Rectal smooth muscle tissue (tissue), 1 donor: ENCODE results near the gene POMGNT1.
"Not testable (repeated sequence)": the region's sequence is repeated elsewhere in the genome, so short reads cannot be mapped to it uniquely, and the experiment has no call there.

Experiments
- H3K27ac ChIP-seq: one replicate; pipeline ENCODE4 v1.7.0; 2013; ENCODE audit warnings: low read depth, low read length, inconsistent platforms
- H3K27me3 ChIP-seq: one replicate; pipeline ENCODE4 v1.7.0; 2013; ENCODE audit warnings: low read length; ENCODE audit not compliant: control insufficient read depth, insufficient read depth
- H3K36me3 ChIP-seq: one replicate; pipeline ENCODE4 v1.7.0; 2013; ENCODE audit warnings: low read length; ENCODE audit not compliant: control insufficient read depth, insufficient read depth
- H3K4me1 ChIP-seq: one replicate; pipeline ENCODE4 v1.7.0; 2013; ENCODE audit warnings: low read length; ENCODE audit not compliant: control insufficient read depth, insufficient read depth
- H3K4me3 ChIP-seq: one replicate; pipeline ENCODE4 v1.7.0; 2013; ENCODE audit warnings: low read length
- H3K9ac ChIP-seq: one replicate; pipeline ENCODE4 v1.7.0; 2013; ENCODE audit warnings: low read length

POMGNT1 gene

DNA sequence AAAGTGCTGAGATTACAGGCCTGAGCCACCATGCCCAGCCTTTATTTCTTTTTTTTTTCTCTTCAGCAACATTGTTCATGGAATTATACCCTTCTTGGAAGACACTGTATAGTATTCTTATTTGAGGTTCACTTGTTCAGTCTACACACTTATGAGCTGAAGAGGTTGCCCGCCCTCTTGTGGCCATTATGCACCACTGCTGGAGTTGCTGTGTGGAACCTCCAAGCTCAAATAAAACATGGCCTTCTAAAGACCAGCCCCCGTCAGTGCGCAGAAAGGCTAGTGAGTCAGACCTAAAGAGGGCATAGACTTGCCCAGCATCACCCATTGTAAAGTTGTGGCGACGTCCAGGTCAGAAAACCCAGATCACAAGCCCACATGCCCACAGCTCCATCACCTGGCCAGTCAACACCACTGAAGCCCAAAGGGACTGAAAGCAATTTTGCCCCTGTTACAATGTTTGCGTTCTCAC is 25.3 kb upstream of the POMGNT1 start:
- no peaks in the 10 kb centered on the region for H3K27me3 ChIP-seq
- no peak overlapping the region for H3K4me3 ChIP-seq
- no peak overlapping the region for H3K27ac ChIP-seq
- H3K9ac ChIP-seq = no peak overlapping the region
- H3K4me1 ChIP-seq = no peaks in the 10 kb centered on the region
- no peaks in the 10 kb centered on the region for H3K36me3 ChIP-seq

DNA sequence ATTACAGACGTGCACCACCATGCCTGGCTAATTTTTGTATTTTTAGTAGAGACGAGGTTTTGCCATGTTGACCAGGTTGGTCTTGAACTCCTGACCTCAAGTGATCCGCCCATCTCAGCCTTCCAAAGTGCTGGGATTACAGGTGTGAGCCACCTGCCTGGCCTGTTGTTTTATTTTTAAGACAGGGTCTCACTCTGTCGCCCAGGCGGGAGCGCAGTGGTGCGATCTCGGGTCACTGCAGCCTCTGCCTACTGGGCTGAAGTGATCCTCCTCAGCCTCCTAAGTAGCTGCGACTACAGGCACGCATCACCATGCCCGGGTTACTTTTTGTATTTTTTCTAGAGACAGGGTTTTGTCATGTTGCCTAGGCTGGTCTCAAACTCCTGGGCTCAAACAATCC is 24.8 kb upstream of the POMGNT1 start:
- not testable (repeated sequence) for H3K4me3 ChIP-seq, H3K4me1 ChIP-seq, H3K9ac ChIP-seq, H3K36me3 ChIP-seq, H3K27ac ChIP-seq, H3K27me3 ChIP-seq

DNA sequence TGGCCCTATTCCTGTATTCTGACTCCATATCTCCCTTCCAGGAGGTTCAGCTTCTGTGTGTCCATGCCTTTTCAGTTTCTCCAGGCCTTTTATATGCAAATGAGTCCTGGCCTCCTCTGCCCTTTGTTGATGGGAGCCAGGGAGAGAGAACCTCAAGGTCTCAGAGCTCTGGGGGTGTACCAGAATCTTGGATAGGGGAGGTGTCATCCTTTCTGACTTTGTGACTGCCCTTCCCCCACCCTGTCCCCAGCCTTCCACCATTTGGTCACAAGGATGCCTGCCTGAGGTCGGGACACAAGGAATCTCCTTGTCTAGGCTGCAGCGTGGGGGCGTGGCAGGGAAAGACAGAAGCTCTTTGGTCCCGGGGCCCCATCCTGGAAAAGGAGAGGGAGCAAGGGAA is 23.5 kb upstream of the POMGNT1 start:
- Histone ChIP-seq H3K9ac (no peak overlapping the region), H3K36me3 (no peaks in the 10 kb centered on the region), H3K4me3 (no peak overlapping the region), H3K27me3 (no peaks in the 10 kb centered on the region), H3K27ac (no peak overlapping the region), H3K4me1 (no peaks in the 10 kb centered on the region)

DNA sequence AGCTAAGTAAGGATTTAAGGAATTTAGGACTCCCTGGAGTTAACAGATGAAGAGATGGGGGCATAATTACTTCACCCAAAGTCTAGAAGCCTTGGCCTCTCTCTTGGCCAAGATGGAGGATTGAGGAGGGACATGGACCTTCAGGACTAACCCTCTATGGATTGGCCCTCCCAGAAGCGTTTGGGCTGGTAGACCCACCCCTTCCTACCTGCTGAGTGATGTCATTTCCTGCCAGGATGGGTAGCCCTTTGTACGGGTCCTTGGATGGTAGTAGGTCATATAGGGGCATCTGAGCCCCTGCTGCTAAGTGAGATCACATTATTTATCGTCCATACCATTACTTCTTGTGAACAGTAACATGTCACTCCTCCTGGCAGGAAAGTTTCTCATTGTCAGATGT is 22.6 kb upstream of the POMGNT1 start:
- no peak overlapping the region for H3K9ac ChIP-seq
- no peaks in the 10 kb centered on the region for H3K27me3 ChIP-seq
- no peaks in the 10 kb centered on the region for H3K4me1 ChIP-seq
- no peaks in the 10 kb centered on the region for H3K36me3 ChIP-seq
- H3K4me3 ChIP-seq = no peak overlapping the region
- no peak overlapping the region for H3K27ac ChIP-seq

DNA sequence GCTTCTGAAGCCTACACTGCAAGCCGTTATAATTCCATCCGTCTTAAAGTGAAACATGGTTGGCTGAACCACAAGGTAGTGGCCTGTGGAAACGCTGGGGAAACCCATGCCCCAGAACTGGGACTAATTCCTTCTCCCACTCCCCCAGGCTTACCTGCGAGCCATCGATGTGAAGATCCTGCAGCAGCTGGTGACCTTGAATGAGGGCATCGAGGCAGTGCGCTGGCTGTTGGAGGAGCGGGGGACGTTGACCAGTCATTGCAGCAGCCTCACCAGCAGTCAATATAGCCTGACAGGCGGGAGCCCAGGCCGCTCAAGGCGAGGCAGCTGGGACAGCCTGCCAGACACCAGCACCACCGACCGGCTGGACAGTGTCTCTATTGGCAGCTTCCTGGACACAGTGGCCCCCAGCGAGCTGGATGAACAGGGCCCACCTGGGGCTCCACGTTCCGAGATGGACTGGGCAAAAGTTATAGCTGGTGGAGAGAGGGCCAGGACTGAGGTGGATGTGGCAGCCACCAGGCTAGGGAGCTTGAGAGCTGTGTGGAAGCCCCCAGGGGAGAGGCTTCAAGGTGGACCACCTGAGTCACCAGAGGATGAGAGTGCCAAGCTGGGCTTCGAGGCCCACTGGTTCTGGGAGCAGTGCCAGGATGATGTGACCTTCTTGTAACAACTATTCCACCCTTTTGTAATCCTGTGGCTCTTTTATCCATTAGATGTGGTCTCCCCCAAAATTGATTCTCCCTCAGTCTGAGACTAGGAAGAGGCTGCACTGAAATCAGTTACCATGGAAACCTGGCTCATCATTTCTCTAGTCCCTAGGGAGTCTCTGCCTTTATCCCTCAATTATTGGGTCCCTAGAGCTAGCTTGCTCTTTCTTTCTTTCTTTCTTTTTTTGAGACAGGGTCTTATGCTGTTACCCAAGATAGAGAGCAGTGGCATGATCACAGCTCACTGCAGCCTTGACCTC is 21.6 kb upstream of the POMGNT1 start:
- no peaks in the 10 kb centered on the region for H3K4me1 ChIP-seq
- no peak overlapping the region for H3K27ac ChIP-seq
- H3K36me3 ChIP-seq = no peaks in the 10 kb centered on the region
- no peak overlapping the region for H3K4me3 ChIP-seq
- H3K27me3 ChIP-seq = no peaks in the 10 kb centered on the region
- no peak overlapping the region for H3K9ac ChIP-seq

DNA sequence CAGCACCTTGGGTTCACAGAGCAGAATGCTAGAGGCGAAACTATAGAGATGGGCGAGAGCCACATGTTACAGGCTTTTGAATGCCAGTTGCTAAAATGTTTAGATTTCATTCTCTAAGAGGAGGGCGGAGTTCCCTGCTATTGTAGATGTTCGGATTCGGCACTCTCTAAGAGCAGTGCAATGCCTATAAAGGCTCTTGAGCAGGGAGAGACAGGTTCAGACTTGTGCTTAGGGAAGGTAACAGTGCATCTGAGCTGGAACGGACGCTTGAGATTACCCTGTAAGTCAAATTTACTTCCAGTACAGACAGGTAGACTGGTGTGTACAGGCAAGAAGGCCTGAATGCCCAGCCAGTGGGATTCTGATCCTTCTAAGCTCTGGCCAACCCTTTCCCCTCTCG is 20.2 kb upstream of the POMGNT1 start:
- Histone ChIP-seq H3K27ac (no peak overlapping the region), H3K9ac (no peak overlapping the region), H3K4me3 (no peak overlapping the region), H3K27me3 (no peaks in the 10 kb centered on the region), H3K36me3 (no peaks in the 10 kb centered on the region), H3K4me1 (no peaks in the 10 kb centered on the region)

DNA sequence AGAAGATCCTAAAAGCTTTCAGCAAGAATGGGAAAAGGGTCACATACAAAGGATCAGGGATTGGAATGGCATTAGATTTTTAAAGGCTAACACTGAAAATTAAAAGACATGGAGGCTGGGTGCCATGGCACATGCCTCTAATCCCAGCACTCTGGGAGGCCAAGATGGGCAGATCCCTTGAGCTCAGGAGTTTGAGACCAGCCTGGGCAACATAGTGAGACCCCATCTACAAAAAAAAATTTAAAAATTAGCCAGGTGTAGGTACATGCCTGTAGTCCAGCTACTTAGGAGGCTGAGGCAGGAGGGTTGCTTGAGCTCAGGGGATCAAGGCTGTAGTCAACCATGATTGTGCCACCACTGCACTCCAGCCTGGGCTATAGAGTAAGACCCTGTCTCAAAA is 17.3 kb upstream of the POMGNT1 start:
- H3K4me1 ChIP-seq = no peaks in the 10 kb centered on the region
- no peak overlapping the region for H3K4me3 ChIP-seq
- no peaks in the 10 kb centered on the region for H3K27me3 ChIP-seq
- H3K36me3 ChIP-seq = peaks cover 1% of the 10 kb centered on the region
- no peak overlapping the region for H3K27ac ChIP-seq
- H3K9ac ChIP-seq = no peak overlapping the region

DNA sequence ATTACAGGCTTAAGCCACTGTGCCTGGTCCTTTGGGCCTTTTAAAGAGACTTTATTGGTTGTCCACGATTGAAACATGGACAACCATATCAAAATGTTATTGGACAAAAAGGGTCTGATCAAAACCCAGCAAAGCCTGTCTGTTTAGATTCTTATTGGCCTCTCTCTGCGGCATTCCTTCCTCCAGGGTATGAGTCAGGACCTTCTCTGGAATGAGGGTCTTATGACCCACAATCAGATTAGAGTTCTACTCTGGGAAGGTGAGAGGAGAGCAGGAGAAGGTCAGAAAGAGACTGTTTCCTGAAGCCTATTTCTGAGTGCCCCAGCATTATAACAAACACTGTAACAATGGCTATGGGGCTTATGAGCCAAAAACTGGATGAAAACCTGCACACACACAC is 12.8 kb upstream of the POMGNT1 start:
- Histone ChIP-seq H3K4me3 (no peak overlapping the region), H3K27me3 (no peaks in the 10 kb centered on the region), H3K36me3 (peaks cover 2% of the 10 kb centered on the region), H3K9ac (no peak overlapping the region), H3K4me1 (no peaks in the 10 kb centered on the region), H3K27ac (no peak overlapping the region)

DNA sequence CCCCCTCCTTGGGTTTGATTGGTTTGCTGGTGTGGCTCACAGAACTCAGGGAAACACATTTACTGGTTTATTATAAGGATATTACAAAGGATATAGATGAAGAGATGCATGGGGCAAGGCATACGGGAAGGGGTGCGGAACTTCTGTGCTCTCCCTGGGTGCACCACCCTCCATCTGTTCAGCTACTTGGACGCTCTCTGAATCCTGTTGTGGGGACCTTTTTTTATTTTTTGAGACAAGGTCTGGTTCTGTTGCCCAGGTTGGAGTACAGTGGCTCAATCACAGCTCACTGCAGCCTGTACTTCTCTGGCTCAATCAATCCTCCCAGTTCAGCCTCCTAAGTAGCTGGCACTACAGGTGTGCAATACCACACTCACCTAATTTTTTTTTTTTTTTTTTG is 12.3 kb upstream of the POMGNT1 start:
- H3K36me3 ChIP-seq = peaks cover 2% of the 10 kb centered on the region
- no peaks in the 10 kb centered on the region for H3K27me3 ChIP-seq
- H3K4me1 ChIP-seq = no peaks in the 10 kb centered on the region
- H3K4me3 ChIP-seq = no peak overlapping the region
- no peak overlapping the region for H3K27ac ChIP-seq
- no peak overlapping the region for H3K9ac ChIP-seq

DNA sequence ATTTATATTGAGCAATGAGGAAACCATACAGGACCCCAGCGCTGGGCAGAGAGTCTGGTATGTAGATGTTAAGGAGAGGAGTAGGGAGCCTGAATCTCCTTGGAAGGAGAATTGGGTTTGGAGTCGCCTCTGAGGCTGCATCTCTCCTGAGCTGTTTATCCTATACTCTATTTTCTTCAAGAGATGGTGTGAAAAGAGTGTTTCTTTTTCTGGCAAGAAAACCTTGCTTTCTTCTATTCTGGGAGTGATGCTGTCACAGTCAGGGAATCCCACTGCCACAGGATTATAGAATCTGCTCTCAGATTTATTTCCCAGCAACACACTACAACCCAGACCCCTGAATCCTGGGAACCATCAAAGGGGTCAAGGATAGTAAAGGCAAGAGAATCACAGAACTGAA is 8.2 kb upstream of the POMGNT1 start:
- H3K4me1 ChIP-seq = peaks cover 4% of the 10 kb centered on the region
- peaks cover 2% of the 10 kb centered on the region for H3K36me3 ChIP-seq
- no peak overlapping the region for H3K27ac ChIP-seq
- H3K4me3 ChIP-seq = no peak overlapping the region
- H3K27me3 ChIP-seq = no peaks in the 10 kb centered on the region
- no peak overlapping the region for H3K9ac ChIP-seq

DNA sequence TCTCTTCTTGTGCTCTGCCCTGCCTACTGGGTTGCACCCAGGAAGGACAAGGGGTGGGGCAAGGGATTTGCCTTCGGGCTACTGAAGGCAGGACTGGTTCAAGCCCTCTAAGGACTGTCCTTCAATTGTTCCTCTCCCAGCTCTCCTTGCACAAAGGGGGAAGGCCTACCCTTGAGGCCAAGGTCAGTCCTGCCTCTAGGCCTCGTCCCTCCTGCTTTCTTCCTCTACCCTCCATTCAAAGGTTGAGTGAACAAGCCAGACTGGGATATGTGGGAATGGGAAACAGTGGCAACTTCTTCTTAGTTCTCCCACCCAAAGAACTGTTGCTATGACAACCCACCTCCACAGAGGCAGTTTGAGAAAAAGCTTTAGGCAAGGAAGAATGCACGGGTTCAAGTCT is 7.6 kb upstream of the POMGNT1 start:
- Histone ChIP-seq H3K27ac (no peak overlapping the region), H3K27me3 (no peaks in the 10 kb centered on the region), H3K9ac (no peak overlapping the region), H3K4me3 (no peak overlapping the region), H3K4me1 (peaks cover 4% of the 10 kb centered on the region), H3K36me3 (peaks cover 2% of the 10 kb centered on the region)

DNA sequence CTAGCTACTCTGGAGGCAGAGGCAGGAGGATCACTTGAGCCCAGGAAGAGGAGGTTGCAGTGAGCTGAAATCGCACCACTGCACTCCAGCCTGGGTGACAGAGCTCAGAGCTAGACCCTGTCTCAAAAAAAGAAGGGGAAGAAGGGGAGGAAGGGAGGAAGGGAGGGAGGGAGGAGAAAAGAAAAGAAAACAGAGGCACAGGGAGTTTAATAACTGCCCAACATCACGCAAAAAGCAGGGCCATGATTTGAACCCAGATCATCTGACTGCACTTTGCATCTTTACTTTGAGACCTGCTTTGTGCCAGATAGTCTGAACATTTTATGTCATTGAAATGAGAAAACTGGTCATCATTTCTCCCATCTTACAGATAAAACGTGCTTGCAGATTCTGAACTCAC is 6.9 kb upstream of the POMGNT1 start:
- H3K4me3 ChIP-seq = no peak overlapping the region
- no peak overlapping the region for H3K9ac ChIP-seq
- H3K27ac ChIP-seq = no peak overlapping the region
- no peaks in the 10 kb centered on the region for H3K27me3 ChIP-seq
- H3K4me1 ChIP-seq = peaks cover 4% of the 10 kb centered on the region
- H3K36me3 ChIP-seq = no peaks in the 10 kb centered on the region

DNA sequence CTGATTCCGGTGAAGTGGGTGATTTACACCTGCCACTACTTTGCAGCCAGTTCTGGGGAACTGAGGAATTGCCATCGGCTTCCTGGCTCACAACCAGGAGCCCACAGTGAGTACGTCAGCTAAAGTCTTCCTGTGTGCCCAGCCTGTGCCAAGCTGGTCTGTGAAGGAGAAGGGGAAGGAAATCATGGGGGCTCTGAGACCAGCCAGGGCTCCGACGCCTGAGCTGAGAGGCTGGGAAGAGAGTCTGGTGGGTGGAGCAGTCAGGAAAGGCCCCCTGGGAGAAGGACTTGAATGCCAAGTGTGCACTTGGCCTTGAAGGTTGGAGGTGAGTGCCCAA is 6.1 kb upstream of the POMGNT1 start:
- Histone ChIP-seq H3K27ac (peak overlapping the region; percentile 65), H3K9ac (peak overlapping the region; percentile 22), H3K36me3 (no peaks in the 10 kb centered on the region), H3K4me3 (peak overlapping the region; percentile 86), H3K4me1 (peaks cover 4% of the 10 kb centered on the region), H3K27me3 (no peaks in the 10 kb centered on the region)
